Stimulated activated CD4-positive, alpha-beta T cell treated with anti-CD3 and anti-CD28 coated beads, Interleukin-12 subunit alpha, Interleukin-12 subunit beta, amount 100 ng/mL, for 24 hours (primary cell): ENCODE data around the gene RLF.
"Not testable (repeated sequence)": the region's sequence is repeated elsewhere in the genome, so short reads cannot be mapped to it uniquely, and the experiment has no call there.

Source experiments
- DNase-seq, 2 experiments: peaks; one replicate each; pipeline ENCODE4 v3.0.0-alpha.2; 2020; ENCODE audit warnings: low read depth in 2 of 2

Gene RLF

GRCh38 chr1:40171036-40171435, 9.8 kb downstream of the RLF start:
- DNase-seq: no peak

DNA sequence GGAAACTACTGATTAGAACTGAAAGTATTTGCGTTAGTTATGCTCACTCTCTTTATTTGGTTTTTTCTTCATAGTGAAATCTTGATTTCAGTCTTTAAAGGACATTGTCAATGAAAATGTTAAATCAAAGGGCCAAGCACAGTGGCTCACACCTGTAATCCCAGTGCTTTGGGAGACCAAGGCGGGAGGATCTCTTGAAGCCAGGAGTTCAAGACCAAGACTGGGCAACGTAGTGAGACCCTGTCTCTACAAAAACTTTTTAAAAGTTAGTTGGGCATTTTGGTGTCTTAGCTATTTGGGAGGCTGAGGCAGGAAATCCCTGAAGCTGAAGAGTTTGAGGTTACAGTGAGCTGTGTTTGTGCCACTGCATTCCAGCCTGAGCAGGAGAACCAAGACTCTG, 13.6 kb downstream of the RLF start:
- no peak for DNase-seq

DNA sequence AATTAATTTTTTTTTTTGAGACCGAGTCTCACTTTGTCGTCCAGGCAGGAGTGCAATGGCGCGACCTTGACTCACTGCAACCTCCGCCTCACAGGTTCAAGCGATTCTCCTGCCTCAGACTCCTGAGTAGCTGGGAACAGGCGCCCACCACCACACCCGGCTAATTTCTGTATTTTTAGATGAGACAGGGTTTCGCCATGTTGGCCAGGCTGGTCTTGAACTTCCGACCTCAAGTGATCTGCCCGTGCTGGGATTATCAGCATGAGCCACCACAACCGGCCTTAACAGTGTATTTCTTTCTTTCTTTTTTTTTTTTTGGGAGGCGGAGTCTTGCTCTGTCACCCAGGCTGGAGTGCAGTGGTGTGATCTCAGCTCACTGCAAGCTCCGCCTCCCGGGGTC, 15.8 kb downstream of the RLF start:
- DNase-seq: not testable (repeated sequence)

- DNase-seq: no peak
Measured at GRCh38 chr1:40178200-40178599, 17.0 kb downstream of the RLF start.

DNA sequence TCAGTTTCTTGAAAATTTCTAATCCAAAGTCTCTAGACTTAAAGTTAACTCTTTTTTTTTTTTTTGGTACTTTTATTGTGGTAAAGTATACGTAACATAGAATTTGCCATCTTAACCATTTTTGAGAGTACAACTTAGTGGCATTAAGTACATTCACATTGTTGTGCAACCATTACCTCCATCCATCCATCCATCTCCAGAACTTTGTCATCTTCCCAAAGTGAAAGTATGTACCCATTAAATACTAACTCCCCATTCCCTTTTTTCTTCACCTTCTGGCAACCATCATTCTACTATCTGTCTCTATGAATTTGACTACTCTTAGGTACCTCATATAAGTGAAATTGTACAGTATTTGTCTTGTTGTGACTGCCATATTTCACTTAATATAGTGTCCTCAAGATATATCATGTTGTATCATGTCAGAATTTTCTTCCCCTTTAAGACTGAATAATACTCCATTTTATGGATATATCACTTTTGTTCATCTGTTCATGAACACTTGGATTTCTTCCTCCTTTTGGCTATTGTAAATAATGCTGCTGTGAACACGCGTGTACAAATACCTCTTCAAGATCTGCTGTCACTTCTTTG, 18.4 kb downstream of the RLF start:
- DNase-seq: no peak

GRCh38 chr1:40183055-40183710, 22.0 kb downstream of the RLF start:
- no peak for DNase-seq

DNA sequence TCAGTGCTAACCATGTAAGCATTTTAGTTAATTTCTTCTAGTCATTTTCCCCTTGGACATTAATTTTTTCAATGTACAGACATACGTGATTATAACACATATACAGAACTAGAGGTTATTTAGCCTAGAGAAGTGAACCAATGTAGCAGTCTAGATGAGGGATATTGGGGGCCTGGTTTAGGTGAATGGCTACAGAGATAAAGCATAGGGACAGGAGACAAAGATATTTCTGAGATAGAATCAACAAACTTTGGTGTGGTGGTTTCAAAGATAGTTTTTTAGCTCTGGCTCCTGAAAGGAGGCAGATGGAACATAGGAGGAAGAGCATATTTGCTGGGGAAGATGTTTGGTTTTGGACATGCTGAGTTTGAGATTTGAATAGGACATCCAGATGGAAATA, 23.0 kb downstream of the RLF start:
- DNase-seq: no peak

GRCh38 chr1:40185951-40186864, 25.0 kb downstream of the RLF start:
- peak; percentile 39 to 43 for DNase-seq

DNA sequence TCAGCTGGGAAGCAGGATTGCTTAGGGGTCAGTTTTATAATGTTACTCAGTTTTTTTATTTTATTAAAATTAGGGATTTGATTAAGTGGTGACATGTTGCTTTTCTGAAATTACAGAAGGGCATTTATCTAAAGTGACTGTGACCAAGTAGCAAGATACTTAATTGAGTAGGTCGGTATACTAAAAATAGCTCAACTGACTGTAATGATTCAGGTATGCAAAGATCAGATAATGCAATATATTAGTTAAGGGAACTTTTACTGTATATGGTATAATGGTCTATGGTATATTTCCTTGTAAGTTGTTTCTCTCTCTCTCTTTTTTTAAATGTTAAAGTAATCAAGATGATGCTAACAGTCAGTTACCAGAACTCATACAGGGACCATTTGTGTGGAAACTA, 26.2 kb downstream of the RLF start:
- no peak for DNase-seq

- not testable (repeated sequence) for DNase-seq
Measured at GRCh38 chr1:40194639-40195038, 33.5 kb downstream of the RLF start.

GRCh38 chr1:40197656-40198055, 36.5 kb downstream of the RLF start:
- DNase-seq: no peak

GRCh38 chr1:40199126-40199525, 37.9 kb downstream of the RLF start:
- DNase-seq: no peak

DNA sequence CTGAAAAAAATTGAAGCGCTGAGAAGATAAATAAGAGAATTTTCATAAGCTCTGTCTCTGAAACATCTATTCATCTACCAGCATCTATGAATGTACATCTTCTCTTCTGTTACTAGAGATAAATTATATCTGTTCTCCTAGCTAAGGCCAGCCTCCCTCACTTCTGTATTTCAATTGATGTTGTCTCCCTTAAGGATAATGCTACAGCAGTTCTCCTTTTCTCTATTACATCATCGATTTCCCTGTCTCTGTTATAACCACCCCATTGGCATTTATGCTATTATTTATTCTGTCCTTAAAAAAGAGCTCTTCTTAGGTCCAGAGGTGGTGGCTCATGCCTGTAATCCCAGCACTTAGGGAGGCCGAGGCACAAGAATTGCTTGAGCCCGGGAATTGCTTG, 43.7 kb downstream of the RLF start:
- DNase-seq: no peak

- no peak for DNase-seq
Measured at GRCh38 chr1:40210511-40211204, 49.5 kb downstream of the RLF start.

DNA sequence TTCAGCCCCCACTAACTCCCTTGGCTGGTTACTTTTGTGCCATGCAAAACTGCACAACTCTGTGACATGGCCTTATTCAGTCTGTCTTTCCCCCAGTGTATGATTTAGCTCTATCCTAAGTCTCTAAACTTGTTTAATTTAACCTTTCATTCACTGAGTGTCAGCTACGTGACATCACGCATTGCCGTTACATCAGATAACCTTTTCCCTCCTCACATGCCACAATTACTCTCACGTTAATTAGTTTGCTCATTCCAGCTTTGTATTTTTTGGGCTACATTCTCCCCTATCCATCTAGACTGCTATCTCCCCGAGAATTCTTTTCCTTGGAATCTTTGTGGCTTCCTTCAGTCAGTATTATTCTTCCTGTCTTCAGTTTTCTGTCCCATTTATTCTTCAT, 57.1 kb downstream of the RLF start:
- no peak for DNase-seq

GRCh38 chr1:40221471-40221905, 60.3 kb downstream of the RLF start:
- DNase-seq: not testable (repeated sequence)

DNA sequence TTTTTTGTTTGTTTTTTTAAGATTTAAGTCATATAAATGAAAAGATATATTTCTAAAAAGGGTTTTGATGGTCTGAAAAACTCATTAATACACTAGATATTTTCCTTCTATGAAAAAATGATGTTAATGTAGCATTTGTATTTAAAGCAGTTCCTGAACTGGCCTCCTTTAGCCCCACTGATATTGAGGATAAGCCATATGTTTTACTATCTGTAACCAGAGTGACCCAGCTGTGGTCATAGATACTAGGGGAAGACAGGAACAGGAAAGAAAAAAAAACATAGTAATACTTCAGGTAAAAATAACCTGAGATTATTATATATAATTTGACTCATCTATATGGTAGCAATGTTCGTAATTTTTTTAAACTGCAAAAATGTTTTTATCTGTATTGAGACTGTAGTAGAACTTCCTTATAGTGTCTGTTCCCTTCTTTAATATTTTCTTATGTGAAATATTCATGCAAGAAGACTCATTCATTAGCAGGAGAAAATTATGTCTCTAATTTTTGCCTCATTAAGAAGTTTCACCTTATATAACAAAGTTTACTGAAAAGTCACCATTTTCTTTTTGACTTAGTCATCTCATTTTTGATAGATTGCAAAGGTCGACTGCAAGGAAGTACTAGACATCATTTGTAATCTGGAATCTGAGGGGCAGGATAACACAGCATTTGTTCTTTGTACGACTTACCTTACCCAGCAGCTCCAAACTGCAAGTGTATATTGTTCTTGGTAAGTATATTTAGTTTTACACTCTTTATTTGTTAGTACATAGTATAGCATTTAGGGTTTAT, 61.0 kb downstream of the RLF start:
- no peak for DNase-seq

- DNase-seq: no peak
Measured at GRCh38 chr1:40224040-40224439, 62.9 kb downstream of the RLF start.

DNA sequence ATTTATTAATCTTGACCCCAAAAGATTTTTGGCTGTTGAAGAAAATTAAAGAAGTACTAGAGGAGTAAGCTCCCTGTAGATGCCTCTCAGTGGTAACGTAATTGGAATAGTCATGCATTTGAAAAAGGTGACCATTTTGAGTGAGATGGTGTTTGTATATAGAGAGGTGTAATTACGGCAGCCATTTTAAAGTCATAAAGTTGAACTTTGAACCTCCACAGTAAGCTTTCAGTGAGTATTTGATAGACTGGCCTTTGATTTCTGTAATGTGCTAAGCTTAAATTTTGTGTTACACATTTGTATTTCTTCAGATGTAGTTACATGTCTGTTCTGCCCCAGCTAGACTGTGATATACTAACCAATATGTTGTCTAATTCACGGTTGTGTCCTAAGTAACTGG, 65.0 kb downstream of the RLF start:
- DNase-seq: no peak

GRCh38 chr1:40232444-40232843, 71.3 kb downstream of the RLF start:
- peak; percentile 5 to 65 for DNase-seq

GRCh38 chr1:40239626-40240025, 78.4 kb downstream of the RLF start:
- no peak for DNase-seq
